IMR-90 (cell line): Measurements from ENCODE around the gene F13A1. TPM values are rescaled to one million over a fixed set of nuclear protein-coding genes. Genes with fewer than 3 reads are reported as not detected.

Source experiments
- ATAC-seq: fragments of 200-7000 bp; cut with Tn5 transposase; 2 replicates; pipeline ENCODE4 v1.9.1; 2020; ENCODE audit warnings: low read depth, mild to moderate bottlenecking, moderate library complexity
- BruUV-seq: library from RNA; stranded (reverse); fragments of 400-500 nt; replicated peaks from 2 replicates; lab custom pipeline; 2021; lab: Mats Ljungman, UMichigan
- CTCF ChIA-PET: fragments of 300-600 bp; formaldehyde crosslinking; extraction: SDS; loops from one replicate; lab custom pipeline; 2021; ENCODE audit warnings: antibody characterized with exemption; lab: Yijun Ruan, JAX
- POLR2A ChIA-PET: fragments of 300-600 bp; sonication (Branson Sonifier 250); formaldehyde crosslinking; loops from one replicate; lab custom pipeline; 2022; ENCODE audit warnings: antibody characterized with exemption; ENCODE audit not compliant: unreplicated experiment; lab: Charles Lee
- DNase-seq: peaks from one replicate; pipeline ENCODE4 v3.0.0; 2013
- H2AFZ ChIP-seq: replicated peaks from 2 replicates; pipeline ENCODE3; 2013; ENCODE audit warnings: low read length, mild to moderate bottlenecking; ENCODE audit not compliant: poor library complexity
- H2AK5ac ChIP-seq: 2 replicates; pipeline ENCODE4 v1.6.1; 2013; ENCODE audit warnings: low read depth, low read length, inconsistent platforms
- H2AK9ac ChIP-seq: replicated peaks from 2 replicates; pipeline ENCODE3; 2013; ENCODE audit warnings: mild to moderate bottlenecking, low read depth, low read length, moderate library complexity; ENCODE audit not compliant: poor library complexity
- H2BK120ac ChIP-seq: 2 replicates; pipeline ENCODE4 v1.6.1; 2013; ENCODE audit warnings: low read depth, low read length, inconsistent platforms
- H2BK15ac ChIP-seq: 3 replicates; pipeline ENCODE4 v1.6.1; 2013; ENCODE audit warnings: low read depth, low read length, inconsistent platforms
- H2BK20ac ChIP-seq: 2 replicates; pipeline ENCODE4 v1.6.1; 2013; ENCODE audit warnings: low read depth, mild to moderate bottlenecking, inconsistent platforms, low read length, moderate library complexity
- H2BK5ac ChIP-seq: 2 replicates; pipeline ENCODE4 v1.6.1; 2013; ENCODE audit warnings: mild to moderate bottlenecking, low read depth, low read length, inconsistent platforms; ENCODE audit not compliant: poor library complexity, severe bottlenecking
- H3K14ac ChIP-seq: replicated peaks from 2 replicates; pipeline ENCODE4 v1.6.1; 2013; ENCODE audit warnings: low read depth, low read length, inconsistent platforms
- H3K18ac ChIP-seq: 2 replicates; pipeline ENCODE4 v1.6.1; 2013; ENCODE audit warnings: low read depth, low read length, control low read depth
- H3K23ac ChIP-seq: 2 replicates; pipeline ENCODE4 v1.6.1; 2013; ENCODE audit warnings: low read depth, low read length, inconsistent platforms
- H3K27ac ChIP-seq: 2 replicates; pipeline ENCODE4 v1.5.1; 2013; ENCODE audit warnings: mild to moderate bottlenecking, control low read depth, low read length; ENCODE audit not compliant: insufficient read depth
- H3K27me3 ChIP-seq: 2 replicates; pipeline ENCODE4 v1.6.1; 2013; ENCODE audit warnings: low read length; ENCODE audit not compliant: control insufficient read depth, insufficient read depth
- H3K36me3 ChIP-seq: 2 replicates; pipeline ENCODE4 v1.6.1; 2013; ENCODE audit warnings: low read length, mixed read lengths; ENCODE audit not compliant: control insufficient read depth, insufficient read depth
- H3K4ac ChIP-seq: 2 replicates; pipeline ENCODE4 v1.6.1; 2013; ENCODE audit warnings: low read depth, low read length, inconsistent platforms
- H3K4me1 ChIP-seq: 2 replicates; pipeline ENCODE4 v1.6.1; 2013; ENCODE audit warnings: low read length, mixed read lengths; ENCODE audit not compliant: control insufficient read depth, insufficient read depth
- H3K4me2 ChIP-seq: 2 replicates; pipeline ENCODE4 v1.6.1; 2013; ENCODE audit warnings: low read depth, mild to moderate bottlenecking, control low read depth, low read length, moderate library complexity
- H3K4me3 ChIP-seq: 2 replicates; pipeline ENCODE4 v1.5.1; 2013; ENCODE audit warnings: low read depth, mild to moderate bottlenecking, control low read depth, low read length, moderate library complexity; ENCODE audit not compliant: insufficient read depth
- H3K56ac ChIP-seq: 2 replicates; pipeline ENCODE4 v1.6.1; 2013; ENCODE audit warnings: low read length, inconsistent platforms; ENCODE audit not compliant: insufficient read depth; ENCODE audit errors: extremely low read depth
- H3K79me1 ChIP-seq, 2 experiments: 2 replicates each; pipeline ENCODE4 v1.6.1; 2013; ENCODE audit warnings: low read length in 2 of 2, inconsistent platforms in 1 of 2, low read depth in 1 of 2
- H3K9ac ChIP-seq: 2 replicates; pipeline ENCODE4 v1.6.1; 2013; ENCODE audit warnings: low read depth, low read length, control low read depth
- H3K9me1 ChIP-seq: 2 replicates; pipeline ENCODE4 v1.6.1; 2013; ENCODE audit warnings: low read length, inconsistent platforms; ENCODE audit not compliant: insufficient read depth
- H3K9me3 ChIP-seq: 2 replicates; pipeline ENCODE4 v1.6.1; 2013; ENCODE audit warnings: low read length; ENCODE audit not compliant: control insufficient read depth, insufficient read depth
- H4K20me1 ChIP-seq: 2 replicates; pipeline ENCODE4 v1.6.1; 2013; ENCODE audit warnings: low read length, inconsistent platforms; ENCODE audit not compliant: insufficient read depth
- H4K5ac ChIP-seq: 2 replicates; pipeline ENCODE4 v1.6.1; 2013; ENCODE audit warnings: mild to moderate bottlenecking, low read depth, low read length, control low read depth
- H4K8ac ChIP-seq, 2 experiments: 2 replicates each; pipeline ENCODE4 v1.6.1; 2013; ENCODE audit warnings: low read depth in 2 of 2, low read length in 2 of 2, control low read depth in 1 of 2, inconsistent platforms in 1 of 2
- H4K91ac ChIP-seq: 2 replicates; pipeline ENCODE4 v1.6.1; 2013; ENCODE audit warnings: low read depth, low read length, inconsistent platforms; ENCODE audit not compliant: insufficient read depth
- FOS ChIP-seq: fragments of 150-350 bp; IDR thresholded peaks from 2 replicates; pipeline ENCODE4 v1.6.1; 2016; ENCODE audit warnings: low read depth, low read length
- NFE2L2 ChIP-seq: fragments of 150-350 bp; IDR thresholded peaks from 2 replicates; pipeline ENCODE4 v1.6.1; 2016; ENCODE audit warnings: low read depth, mild to moderate bottlenecking, low read length
- WGBS, 2 experiments: methylation state at CpG; one replicate each; pipeline versions ENCODE4 v1.1.5 to v1.1.7; 2013; ENCODE audit warnings: missing lambda C conversion rate in 2 of 2; ENCODE audit not compliant: insufficient read length in 1 of 2; ENCODE audit errors: extremely low coverage in 2 of 2; 5-methylcytosine and 5-hydroxymethylcytosine counted together
- dilution Hi-C: fragments of 300-500 bp; cut with HindIII; formaldehyde crosslinking; loops from one replicate; pipeline ENCODE4 v1.14.3; 2018; ENCODE audit warnings: low sequenced_read_pairs; ENCODE audit not compliant: unreplicated experiment
- in situ Hi-C: fragments of 300-500 bp; cut with MboI; formaldehyde crosslinking; loops from 3 replicates; pipeline ENCODE4 v1.14.3; 2019; ENCODE audit warnings: low sequenced_read_pairs, inconsistent platforms, mixed read lengths
- intact Hi-C: fragments of 100-400 bp; cut with micrococcal nuclease; formaldehyde crosslinking; loops from 2 replicates; pipeline ENCODE4 v1.10.0; 2022
- polyA plus RNA-seq, 3 experiments: library from polyadenylated mRNA; depleted of rRNA; stranded (reverse); fragments of >200 nt; gene quantifications; 2 replicates each; pipeline ENCODE4 v1.2.3, GENCODE V29; 2012; ENCODE audit warnings: low replicate concordance in 1 of 3
- total RNA-seq: library from RNA; depleted of rRNA; stranded (reverse); fragments of >200 nt; gene quantifications from 2 replicates; pipeline ENCODE4 v1.2.3, GENCODE V29; 2012
- TF ChIP-seq, protein P1 (sequence below): conservative IDR thresholded peaks from 2 replicates; pipeline ENCODE4 v1.5.1; 2012; ENCODE audit warnings: mild to moderate bottlenecking, low read depth, low read length, improper control_type of control experiment
- TF ChIP-seq, protein P2 (sequence below): fragments of 150-350 bp; IDR thresholded peaks from 2 replicates; pipeline ENCODE4 v1.6.1; 2016; ENCODE audit warnings: low read depth, mild to moderate bottlenecking, low read length, moderate library complexity, borderline replicate concordance

F13A1 gene
- total and polyA plus RNA-seq, 2 of the 4 experiments (the other 2 are of a cell fraction): not detected

DNA sequence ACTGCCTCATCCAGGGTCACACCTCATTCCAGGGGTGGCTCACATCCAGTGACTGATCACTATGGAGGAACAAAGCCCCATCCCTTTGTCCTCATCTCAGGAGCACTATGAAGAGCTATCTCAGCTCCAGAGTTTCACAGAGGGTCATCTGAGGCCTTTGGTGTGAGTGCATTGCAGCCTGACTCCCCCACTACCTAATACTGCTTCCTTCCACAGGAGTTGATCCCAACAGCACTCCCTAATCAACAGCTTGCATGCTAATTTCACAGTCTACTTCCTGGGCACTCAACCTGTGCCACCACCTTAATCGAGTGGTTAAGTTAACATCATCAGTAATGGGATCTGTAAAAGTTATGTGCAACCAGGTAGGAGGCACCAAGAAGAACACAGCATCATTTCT lies 37.7 kb downstream of the F13A1 start:
- H3K9me3 ChIP-seq: peaks cover 24% of the 10 kb centered on the region; the same call in 1 of the 2 replicates
- H3K9me1 ChIP-seq: no peaks in the 10 kb centered on the region
- no peak overlapping the region for H3K56ac ChIP-seq
- in situ Hi-C loops (no loop called here), intact Hi-C loops (no loop called here), dilution Hi-C loops (no loop called here)
- no peak overlapping the region for H3K14ac ChIP-seq
- ATAC-seq (no peak), DNase-seq (no peak)
- no peak overlapping the region for H3K23ac ChIP-seq
- H3K18ac ChIP-seq: no peak overlapping the region
- TF ChIP-seq NFE2L2 (no peak), FOS (no peak)
- TF ChIP-seq, protein P1, sequence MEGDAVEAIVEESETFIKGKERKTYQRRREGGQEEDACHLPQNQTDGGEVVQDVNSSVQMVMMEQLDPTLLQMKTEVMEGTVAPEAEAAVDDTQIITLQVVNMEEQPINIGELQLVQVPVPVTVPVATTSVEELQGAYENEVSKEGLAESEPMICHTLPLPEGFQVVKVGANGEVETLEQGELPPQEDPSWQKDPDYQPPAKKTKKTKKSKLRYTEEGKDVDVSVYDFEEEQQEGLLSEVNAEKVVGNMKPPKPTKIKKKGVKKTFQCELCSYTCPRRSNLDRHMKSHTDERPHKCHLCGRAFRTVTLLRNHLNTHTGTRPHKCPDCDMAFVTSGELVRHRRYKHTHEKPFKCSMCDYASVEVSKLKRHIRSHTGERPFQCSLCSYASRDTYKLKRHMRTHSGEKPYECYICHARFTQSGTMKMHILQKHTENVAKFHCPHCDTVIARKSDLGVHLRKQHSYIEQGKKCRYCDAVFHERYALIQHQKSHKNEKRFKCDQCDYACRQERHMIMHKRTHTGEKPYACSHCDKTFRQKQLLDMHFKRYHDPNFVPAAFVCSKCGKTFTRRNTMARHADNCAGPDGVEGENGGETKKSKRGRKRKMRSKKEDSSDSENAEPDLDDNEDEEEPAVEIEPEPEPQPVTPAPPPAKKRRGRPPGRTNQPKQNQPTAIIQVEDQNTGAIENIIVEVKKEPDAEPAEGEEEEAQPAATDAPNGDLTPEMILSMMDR: no peak
- TF ChIP-seq, protein P2, sequence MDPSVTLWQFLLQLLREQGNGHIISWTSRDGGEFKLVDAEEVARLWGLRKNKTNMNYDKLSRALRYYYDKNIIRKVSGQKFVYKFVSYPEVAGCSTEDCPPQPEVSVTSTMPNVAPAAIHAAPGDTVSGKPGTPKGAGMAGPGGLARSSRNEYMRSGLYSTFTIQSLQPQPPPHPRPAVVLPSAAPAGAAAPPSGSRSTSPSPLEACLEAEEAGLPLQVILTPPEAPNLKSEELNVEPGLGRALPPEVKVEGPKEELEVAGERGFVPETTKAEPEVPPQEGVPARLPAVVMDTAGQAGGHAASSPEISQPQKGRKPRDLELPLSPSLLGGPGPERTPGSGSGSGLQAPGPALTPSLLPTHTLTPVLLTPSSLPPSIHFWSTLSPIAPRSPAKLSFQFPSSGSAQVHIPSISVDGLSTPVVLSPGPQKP: no peak
- no peak overlapping the region for H2AK5ac ChIP-seq
- no peak overlapping the region for H2AFZ ChIP-seq
- no CpG with 5 or more reads among the region's 1 CpG for WGBS, 2 experiments
- H2BK20ac ChIP-seq: no peak overlapping the region
- no peak overlapping the region for H3K9ac ChIP-seq
- no peak overlapping the region for H3K4ac ChIP-seq
- CTCF ChIA-PET: no interaction called here
- H4K91ac ChIP-seq: no peak overlapping the region
- no peak overlapping the region for H3K27ac ChIP-seq
- H3K4me3 ChIP-seq: no peak overlapping the region
- H3K27me3 ChIP-seq: no peaks in the 10 kb centered on the region
- no peaks in the 10 kb centered on the region for H4K20me1 ChIP-seq
- POLR2A ChIA-PET: no interaction called here
- no peak overlapping the region for H4K5ac ChIP-seq
- H4K8ac ChIP-seq: no peak overlapping the region
- no peak overlapping the region for H2BK120ac ChIP-seq
- no peak overlapping the region for H2BK15ac ChIP-seq
- no peaks in the 10 kb centered on the region for H3K4me1 ChIP-seq
- no peak overlapping the region for H2BK5ac ChIP-seq
- H2AK9ac ChIP-seq: no peak overlapping the region
- no peaks in the 10 kb centered on the region for H3K79me1 ChIP-seq
- H3K4me2 ChIP-seq: no peak overlapping the region
- no peaks in the 10 kb centered on the region for H3K36me3 ChIP-seq
- no TSS peak for BruUV-seq
